Measurements from ENCODE around the gene SWI5. TPM values are rescaled to one million over a fixed set of nuclear protein-coding genes. Genes with fewer than 3 reads are reported as not detected.

SWI5 gene
- total and polyA plus RNA-seq, 2 experiments from 2014 or later: 26.6 to 42.5 TPM

- Histone ChIP-seq H3K27ac (ENCODE audit: low read depth) (peak within 1 kb of the TSS; percentile 92), H3K4me3 (peak within 1 kb of the TSS; percentile 99), H2AFZ (peak within 1 kb of the TSS; percentile 66), H3K79me2 (replicated peaks; ENCODE audit: insufficient read depth) (peaks cover 18% of the 10 kb centered on the region), H3K27me3 (ENCODE audit: insufficient read depth) (no peaks in the 10 kb centered on the region), H3K4me1 (ENCODE audit: insufficient read depth) (peaks cover 7% of the 10 kb centered on the region), H3K9me2 (ENCODE audit: insufficient read depth) (no peaks in the 10 kb centered on the region), H3F3A (replicated peaks; ENCODE audit: low read depth) (peaks cover 5% of the 10 kb centered on the region; the same call in 1 of the 2 replicates), H3K36me3 (ENCODE audit: insufficient read depth) (peaks cover 6% of the 10 kb centered on the region; the same call in 1 of the 2 replicates), H4K20me1 (replicated peaks; ENCODE audit: insufficient read depth) (no peaks in the 10 kb centered on the region; the same call in none of the 2 replicates), H3K4me2 (peak within 1 kb of the TSS; percentile 84)
- Mint-ChIP-seq H3K4me1 (no peaks in the 10 kb centered on the region), H3K4me3 (peak within 1 kb of the TSS; percentile 94), H3K27me3 (ENCODE audit: insufficient read depth, low read depth, poor library complexity) (peaks cover 13% of the 10 kb centered on the region), H3K27ac (peak within 1 kb of the TSS; percentile 97), H3K9me3 (no peaks in the 10 kb centered on the region), H3K36me3 (ENCODE audit: low read depth) (peaks cover 19% of the 10 kb centered on the region)
- ATAC-seq (peak; percentile 92), DNase-seq (ENCODE audit: low spot score) (peak; percentile 98)
- TF ChIP-seq NANOG (IDR thresholded peaks at IDR 0.05; ENCODE audit: borderline replicate concordance) (no peak), POLR2AphosphoS5 (IDR thresholded peaks at IDR 0.05; ENCODE audit: low read depth) (peak; percentile 50), EZH2 (IDR thresholded peaks at IDR 0.05; ENCODE audit: low read depth, unreplicated experiment) (no peak), REST (IDR thresholded peaks at IDR 0.05; ENCODE audit: unreplicated experiment) (no peak), STAT1 (IDR thresholded peaks at IDR 0.05; ENCODE audit: unreplicated experiment) (no peak), JUNB (IDR thresholded peaks at IDR 0.05; ENCODE audit: unreplicated experiment) (no peak), CREB1 (CRISPR knock-in tag; IDR thresholded peaks at IDR 0.05; ENCODE audit: low read depth) (peak; percentile 69; the same call in 1 of the 2 replicates), ZNF114 (CRISPR knock-in tag; IDR thresholded peaks at IDR 0.05) (no peak), EZH2phosphoT487 (IDR thresholded peaks at IDR 0.05; ENCODE audit: unreplicated experiment) (no peak), ETS1 (IDR thresholded peaks at IDR 0.05) (peak; percentile 84), ZNF331 (CRISPR knock-in tag; IDR thresholded peaks at IDR 0.05; ENCODE audit: low read depth) (no peak)
- TF ChIP-seq, protein P1, sequence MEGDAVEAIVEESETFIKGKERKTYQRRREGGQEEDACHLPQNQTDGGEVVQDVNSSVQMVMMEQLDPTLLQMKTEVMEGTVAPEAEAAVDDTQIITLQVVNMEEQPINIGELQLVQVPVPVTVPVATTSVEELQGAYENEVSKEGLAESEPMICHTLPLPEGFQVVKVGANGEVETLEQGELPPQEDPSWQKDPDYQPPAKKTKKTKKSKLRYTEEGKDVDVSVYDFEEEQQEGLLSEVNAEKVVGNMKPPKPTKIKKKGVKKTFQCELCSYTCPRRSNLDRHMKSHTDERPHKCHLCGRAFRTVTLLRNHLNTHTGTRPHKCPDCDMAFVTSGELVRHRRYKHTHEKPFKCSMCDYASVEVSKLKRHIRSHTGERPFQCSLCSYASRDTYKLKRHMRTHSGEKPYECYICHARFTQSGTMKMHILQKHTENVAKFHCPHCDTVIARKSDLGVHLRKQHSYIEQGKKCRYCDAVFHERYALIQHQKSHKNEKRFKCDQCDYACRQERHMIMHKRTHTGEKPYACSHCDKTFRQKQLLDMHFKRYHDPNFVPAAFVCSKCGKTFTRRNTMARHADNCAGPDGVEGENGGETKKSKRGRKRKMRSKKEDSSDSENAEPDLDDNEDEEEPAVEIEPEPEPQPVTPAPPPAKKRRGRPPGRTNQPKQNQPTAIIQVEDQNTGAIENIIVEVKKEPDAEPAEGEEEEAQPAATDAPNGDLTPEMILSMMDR (conservative IDR thresholded peaks at IDR 0.05; ENCODE audit: low read depth in 2 of 2): no peak
- TF ChIP-seq, protein P2, sequence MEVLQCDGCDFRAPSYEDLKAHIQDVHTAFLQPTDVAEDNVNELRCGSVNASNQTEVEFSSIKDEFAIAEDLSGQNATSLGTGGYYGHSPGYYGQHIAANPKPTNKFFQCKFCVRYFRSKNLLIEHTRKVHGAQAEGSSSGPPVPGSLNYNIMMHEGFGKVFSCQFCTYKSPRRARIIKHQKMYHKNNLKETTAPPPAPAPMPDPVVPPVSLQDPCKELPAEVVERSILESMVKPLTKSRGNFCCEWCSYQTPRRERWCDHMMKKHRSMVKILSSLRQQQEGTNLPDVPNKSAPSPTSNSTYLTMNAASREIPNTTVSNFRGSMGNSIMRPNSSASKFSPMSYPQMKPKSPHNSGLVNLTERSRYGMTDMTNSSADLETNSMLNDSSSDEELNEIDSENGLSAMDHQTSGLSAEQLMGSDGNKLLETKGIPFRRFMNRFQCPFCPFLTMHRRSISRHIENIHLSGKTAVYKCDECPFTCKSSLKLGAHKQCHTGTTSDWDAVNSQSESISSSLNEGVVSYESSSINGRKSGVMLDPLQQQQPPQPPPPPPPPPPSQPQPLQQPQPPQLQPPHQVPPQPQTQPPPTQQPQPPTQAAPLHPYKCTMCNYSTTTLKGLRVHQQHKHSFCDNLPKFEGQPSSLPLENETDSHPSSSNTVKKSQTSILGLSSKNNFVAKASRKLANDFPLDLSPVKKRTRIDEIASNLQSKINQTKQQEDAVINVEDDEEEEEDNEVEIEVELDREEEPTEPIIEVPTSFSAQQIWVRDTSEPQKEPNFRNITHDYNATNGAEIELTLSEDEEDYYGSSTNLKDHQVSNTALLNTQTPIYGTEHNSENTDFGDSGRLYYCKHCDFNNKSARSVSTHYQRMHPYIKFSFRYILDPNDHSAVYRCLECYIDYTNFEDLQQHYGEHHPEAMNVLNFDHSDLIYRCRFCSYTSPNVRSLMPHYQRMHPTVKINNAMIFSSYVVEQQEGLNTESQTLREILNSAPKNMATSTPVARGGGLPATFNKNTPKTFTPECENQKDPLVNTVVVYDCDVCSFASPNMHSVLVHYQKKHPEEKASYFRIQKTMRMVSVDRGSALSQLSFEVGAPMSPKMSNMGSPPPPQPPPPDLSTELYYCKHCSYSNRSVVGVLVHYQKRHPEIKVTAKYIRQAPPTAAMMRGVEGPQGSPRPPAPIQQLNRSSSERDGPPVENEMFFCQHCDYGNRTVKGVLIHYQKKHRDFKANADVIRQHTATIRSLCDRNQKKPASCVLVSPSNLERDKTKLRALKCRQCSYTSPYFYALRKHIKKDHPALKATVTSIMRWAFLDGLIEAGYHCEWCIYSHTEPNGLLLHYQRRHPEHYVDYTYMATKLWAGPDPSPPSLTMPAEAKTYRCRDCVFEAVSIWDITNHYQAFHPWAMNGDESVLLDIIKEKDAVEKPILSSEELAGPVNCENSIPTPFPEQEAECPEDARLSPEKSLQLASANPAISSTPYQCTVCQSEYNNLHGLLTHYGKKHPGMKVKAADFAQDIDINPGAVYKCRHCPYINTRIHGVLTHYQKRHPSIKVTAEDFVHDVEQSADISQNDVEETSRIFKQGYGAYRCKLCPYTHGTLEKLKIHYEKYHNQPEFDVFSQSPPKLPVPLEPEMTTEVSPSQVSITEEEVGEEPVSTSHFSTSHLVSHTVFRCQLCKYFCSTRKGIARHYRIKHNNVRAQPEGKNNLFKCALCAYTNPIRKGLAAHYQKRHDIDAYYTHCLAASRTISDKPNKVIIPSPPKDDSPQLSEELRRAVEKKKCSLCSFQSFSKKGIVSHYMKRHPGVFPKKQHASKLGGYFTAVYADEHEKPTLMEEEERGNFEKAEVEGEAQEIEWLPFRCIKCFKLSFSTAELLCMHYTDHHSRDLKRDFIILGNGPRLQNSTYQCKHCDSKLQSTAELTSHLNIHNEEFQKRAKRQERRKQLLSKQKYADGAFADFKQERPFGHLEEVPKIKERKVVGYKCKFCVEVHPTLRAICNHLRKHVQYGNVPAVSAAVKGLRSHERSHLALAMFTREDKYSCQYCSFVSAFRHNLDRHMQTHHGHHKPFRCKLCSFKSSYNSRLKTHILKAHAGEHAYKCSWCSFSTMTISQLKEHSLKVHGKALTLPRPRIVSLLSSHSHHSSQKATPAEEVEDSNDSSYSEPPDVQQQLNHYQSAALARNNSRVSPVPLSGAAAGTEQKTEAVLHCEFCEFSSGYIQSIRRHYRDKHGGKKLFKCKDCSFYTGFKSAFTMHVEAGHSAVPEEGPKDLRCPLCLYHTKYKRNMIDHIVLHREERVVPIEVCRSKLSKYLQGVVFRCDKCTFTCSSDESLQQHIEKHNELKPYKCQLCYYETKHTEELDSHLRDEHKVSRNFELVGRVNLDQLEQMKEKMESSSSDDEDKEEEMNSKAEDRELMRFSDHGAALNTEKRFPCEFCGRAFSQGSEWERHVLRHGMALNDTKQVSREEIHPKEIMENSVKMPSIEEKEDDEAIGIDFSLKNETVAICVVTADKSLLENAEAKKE (CRISPR knock-in tag; IDR thresholded peaks at IDR 0.05): no peak
Observed at GRCh38 chr9:128322404-128323211, 46.5 kb downstream of the SWI5 start, which contains the start of the genes COQ4 and TRUB2. TSS of gene COQ4 (plus strand) at chr9:128322839. CDS start at chr9:128322859, 20 bp downstream. TSS of gene TRUB2 (minus strand) at chr9:128322447. CDS start at chr9:128322408, 39 bp downstream.
